ENCODE measurements around the gene CEL.
A peak's percentile ranks its signal among the peaks of the same experiment; 100 is the strongest.

The CEL gene

GRCh38 chr9:133103987-133104505 is 42.3 kb downstream of the CEL start:
- DNase-seq (ENCODE audit: low spot score): no peak

DNA sequence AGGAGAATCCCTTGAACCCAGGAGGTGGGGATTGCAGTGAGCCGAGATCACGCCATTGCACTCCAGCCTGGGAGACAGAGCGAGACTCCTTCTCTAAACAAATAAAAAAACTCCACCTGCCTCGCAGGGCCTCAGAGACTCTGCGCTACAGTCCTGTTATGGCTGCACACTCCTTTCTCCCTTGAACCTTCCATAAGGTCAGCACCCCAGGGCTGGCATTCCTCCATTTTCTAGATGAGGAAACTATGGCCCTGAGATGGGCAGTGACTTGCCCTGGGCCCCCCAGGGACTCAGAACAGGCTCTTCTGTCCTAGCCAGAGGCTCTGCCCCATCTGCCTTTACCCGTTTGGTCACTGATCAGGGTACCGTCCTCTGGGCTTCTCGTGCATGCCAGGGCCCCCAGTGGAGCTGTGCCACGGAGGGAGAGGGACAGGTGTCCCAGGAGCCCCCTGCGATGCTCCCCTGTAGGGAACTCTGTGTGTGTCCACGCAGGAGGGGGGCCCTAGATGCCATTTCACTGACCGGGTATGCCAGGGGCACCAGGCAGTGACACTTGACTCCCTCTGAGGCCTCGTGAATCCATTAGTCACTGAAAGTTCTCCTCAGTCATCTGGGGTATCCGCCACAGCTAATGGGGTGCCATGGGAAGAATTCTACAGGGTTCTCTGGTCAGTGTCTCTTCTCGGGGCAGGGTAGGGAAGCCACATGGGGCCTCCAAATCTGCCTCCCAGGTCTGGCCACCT is 43.1 kb downstream of the CEL start:
- no peak for DNase-seq (ENCODE audit: low spot score)

DNA sequence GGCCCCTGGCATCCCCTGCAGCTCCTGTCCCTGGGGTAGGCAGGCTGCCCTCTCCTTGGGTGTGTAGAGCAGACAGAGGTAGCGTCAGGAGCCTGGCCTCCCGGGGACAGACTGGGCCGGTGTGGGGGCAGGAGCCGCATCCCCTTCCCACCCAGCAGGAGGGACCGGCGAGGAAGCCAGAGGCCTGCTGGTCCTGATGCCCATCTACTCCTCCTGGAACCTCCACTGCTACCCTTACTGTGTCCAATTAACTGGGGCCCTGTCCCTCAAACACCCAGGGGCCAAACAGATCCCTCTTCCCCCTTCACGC is 43.6 kb downstream of the CEL start:
- no peak for DNase-seq (ENCODE audit: low spot score)

DNA sequence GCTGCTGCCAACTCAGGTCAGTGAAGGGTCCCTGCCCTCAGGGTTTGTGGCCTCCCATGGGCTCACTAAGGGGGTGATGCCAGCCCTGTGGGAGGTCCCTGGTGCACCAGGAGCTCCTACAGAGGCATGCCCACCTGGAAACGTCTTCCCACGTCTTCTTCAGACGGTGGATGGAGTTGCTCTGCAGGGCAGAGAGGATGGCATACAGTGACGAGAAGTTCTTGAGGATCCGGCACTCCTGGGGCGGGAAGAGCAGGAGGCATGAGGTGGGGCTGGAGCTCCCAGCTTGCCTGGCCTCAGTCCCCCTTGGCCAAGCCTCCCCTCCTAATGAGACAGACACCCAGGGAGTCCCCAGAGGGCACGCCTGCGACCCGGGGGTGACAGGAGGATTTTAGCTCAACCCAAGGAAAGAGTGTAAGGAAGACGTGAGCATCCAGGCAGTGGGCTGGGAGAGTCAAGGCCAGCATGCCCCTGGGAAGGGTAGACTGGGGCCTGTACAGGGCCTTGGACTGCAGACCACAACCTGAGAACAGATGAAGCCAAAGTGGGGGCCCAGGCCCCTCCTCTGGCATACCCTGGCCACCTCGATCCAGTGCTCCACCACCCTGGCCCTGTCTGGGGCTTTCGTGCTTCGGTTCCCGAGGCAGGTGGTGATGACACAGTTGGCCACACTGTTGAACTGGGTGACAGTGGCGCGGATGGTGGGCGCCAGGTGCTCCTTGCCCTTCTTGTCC is 44.9 kb downstream of the CEL start:
- no peak for DNase-seq (ENCODE audit: low spot score)

GRCh38 chr9:133107245-133107722 is 45.5 kb downstream of the CEL start:
- DNase-seq (ENCODE audit: low spot score): no peak

- no peak for DNase-seq (ENCODE audit: low spot score)
Measured at GRCh38 chr9:133107961-133108793, 46.4 kb downstream of the CEL start.

DNA sequence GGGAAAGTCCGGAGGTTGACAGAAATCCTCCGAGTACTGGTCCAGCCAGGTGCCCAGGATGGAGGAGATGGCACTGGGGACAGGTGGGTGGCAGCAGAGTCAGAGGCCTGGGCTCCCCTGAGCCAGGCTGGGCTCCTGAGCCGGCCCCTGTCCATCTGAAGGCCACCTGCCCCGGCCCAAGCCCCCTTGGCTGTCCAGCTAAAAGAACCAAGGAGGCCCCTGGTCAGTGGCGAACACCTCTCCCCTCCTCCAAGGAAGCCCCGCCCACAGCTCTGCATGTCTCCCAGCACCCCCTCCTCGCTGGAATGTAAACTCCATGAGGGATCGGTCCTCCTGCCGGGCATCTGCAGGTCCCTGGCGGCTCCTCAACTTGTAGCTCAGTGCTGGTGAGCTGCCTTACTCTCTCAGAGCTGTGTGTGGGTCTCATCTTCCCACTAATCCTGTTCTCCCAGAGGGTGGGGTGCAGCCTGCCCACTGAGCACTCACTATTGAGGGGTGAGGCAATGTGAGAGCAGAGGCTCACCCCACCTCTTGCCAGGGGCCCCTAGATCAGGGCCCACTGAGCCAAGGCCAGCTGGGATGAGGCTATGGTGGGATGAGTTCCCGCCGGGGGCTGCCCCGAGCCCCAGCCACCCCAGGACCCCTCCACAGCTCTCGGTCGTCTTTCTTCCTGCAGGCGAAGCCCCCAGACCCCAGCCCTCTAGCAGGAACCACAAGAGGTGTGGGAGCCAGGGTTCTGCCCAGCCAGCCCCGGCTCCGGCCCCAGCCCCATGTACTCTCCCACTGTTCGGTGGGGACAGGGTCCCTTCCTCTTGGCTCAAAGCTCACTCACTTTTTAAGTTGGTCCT is 47.2 kb downstream of the CEL start:
- DNase-seq (ENCODE audit: low spot score): no peak

GRCh38 chr9:133109931-133110650 is 48.3 kb downstream of the CEL start:
- DNase-seq (ENCODE audit: low spot score): no peak

- DNase-seq (ENCODE audit: low spot score): no peak
Measured at GRCh38 chr9:133111808-133112662, 50.3 kb downstream of the CEL start.

- DNase-seq (ENCODE audit: low spot score): no peak
Measured at GRCh38 chr9:133112663-133113026, 50.9 kb downstream of the CEL start.

DNA sequence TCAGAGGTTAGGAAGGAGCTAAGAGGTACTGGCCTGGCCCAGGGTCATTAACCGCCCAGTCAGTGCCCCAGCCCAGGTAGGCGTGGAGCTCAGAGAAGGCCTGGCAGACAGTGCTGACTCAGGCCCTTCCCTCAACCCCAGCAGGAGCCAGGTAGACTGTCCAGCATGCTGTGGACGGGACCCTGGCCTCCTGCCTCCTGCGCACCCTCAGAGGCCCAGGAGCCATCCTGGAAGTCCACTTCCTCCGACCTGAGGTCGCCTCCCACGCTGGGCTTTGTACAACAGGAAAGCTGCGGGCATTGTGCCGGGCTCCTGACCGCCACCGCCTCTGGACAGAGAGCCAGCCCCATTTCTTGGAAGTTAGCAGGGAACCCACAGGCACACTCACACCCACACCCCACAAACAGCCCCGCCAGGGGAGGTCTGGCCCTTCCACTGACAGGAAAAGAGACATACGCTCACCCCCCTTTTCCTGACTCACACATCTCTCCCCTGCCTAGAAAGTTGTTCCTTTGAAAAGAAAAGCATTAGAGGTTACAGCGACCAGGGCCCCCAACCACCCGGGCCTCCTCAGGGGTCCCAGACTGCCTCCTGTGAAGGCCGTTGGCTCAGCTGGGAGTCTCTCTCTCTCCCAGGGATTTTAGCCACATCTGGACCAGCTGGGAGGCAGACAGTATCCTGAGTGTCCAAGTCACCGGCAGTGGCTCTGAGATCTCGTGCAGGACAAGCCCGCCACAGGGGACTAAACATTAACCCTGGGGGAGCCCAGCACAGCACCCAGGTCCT is 51.6 kb downstream of the CEL start:
- no peak for DNase-seq (ENCODE audit: low spot score)

DNA sequence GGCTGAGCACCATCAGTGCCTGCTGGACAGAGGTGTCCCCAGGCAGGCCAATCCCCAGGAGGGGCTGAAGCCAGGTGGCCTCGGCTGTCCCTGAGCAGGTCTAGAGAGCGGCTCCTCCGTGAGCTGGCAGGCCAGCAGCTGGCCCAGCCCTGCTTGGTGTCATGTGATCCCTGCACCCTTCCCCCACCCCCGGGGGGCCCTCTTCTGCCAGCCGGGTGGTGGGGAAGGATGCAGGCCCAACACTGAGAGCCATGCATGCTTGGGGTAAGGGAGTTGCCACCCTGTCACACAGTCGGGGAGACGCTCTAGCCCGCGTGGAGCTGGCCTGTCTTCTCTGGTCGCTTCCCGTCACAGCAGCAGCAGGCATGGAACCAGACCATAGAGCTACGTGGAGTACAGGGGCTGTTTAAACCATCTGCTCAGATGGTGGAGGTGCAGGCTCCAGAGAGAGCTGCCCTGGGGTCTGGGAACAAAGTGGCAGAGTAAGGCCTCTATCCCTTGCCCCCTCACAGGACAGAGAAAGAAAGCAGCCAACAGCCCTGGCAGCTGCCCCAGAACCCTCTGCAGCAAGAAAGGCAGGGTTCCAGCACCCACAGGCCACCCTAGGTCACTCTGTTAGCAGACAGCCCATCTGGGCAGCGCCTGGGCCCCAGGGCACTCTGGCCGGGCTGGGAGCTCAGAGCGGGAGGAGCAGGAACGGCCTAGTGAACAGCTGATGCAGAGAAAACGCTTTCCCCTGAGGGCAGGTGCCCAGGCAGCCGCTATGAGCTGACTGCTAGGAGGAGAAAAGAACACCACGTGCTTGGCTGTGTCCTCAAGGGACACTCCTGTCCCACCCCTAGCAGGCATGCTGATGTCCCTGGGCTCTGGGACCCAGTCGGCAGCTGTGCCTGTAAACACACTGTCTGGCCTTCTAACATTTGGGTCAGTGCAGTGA is 52.4 kb downstream of the CEL start:
- DNase-seq (ENCODE audit: low spot score): peak; percentile 84

GRCh38 chr9:133114886-133115603 is 53.3 kb downstream of the CEL start:
- DNase-seq (ENCODE audit: low spot score): no peak

- no peak for DNase-seq (ENCODE audit: low spot score)
Measured at GRCh38 chr9:133115604-133116345, 54.0 kb downstream of the CEL start.

GRCh38 chr9:133116346-133117231 is 54.8 kb downstream of the CEL start:
- no peak for DNase-seq (ENCODE audit: low spot score)
